Measurements from ENCODE around the gene SLC23A1.

SLC23A1 gene

DNA sequence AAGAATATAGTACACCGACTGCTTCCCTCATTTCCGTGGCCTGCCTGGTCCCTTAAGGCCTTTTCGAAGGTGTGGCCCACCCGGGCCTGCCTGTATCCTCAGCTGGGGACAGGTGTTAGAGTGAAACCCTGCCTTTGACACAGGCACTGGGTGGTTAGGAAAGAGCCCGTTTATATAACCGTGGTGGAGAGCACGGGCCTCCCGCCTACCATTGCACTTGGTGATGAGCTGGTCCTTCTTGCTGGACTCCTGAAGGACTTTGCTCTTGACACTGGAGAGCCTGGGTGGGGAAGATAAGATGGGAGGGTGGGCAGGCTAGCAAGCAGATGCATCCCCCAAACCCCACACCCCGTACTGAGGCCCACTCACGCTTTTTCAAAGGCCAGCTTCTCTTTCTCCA is 18.4 kb upstream of the SLC23A1 start:
- TF ChIP-seq ZNF70 (CRISPR knock-in tag; IDR thresholded peaks at IDR 0.05) (no peak), TCF4 (CRISPR knock-in tag; IDR thresholded peaks at IDR 0.05; ENCODE audit: borderline replicate concordance) (no peak), GLIS3 (CRISPR knock-in tag; IDR thresholded peaks at IDR 0.05) (no peak), OSR1 (CRISPR knock-in tag; IDR thresholded peaks at IDR 0.05) (no peak), ZC3H10 (CRISPR knock-in tag; IDR thresholded peaks at IDR 0.05) (no peak), ESRRG (CRISPR knock-in tag; IDR thresholded peaks at IDR 0.05) (no peak), ARNTL (CRISPR knock-in tag; IDR thresholded peaks at IDR 0.05; ENCODE audit: borderline replicate concordance, low read depth) (no peak), SNAI2 (CRISPR knock-in tag; IDR thresholded peaks at IDR 0.05) (no peak), ZNF565 (CRISPR knock-in tag; conservative IDR thresholded peaks at IDR 0.05; ENCODE audit: low read depth) (no peak), CSDC2 (CRISPR knock-in tag; IDR thresholded peaks at IDR 0.05) (no peak), PPARA (CRISPR knock-in tag; IDR thresholded peaks at IDR 0.05; ENCODE audit: borderline replicate concordance) (no peak), ISL1 (CRISPR knock-in tag; IDR thresholded peaks at IDR 0.05) (no peak), ZFP30 (CRISPR knock-in tag; IDR thresholded peaks at IDR 0.05) (no peak), ZNF8 (CRISPR knock-in tag; IDR thresholded peaks at IDR 0.05) (no peak)
- TF ChIP-seq, protein P1, sequence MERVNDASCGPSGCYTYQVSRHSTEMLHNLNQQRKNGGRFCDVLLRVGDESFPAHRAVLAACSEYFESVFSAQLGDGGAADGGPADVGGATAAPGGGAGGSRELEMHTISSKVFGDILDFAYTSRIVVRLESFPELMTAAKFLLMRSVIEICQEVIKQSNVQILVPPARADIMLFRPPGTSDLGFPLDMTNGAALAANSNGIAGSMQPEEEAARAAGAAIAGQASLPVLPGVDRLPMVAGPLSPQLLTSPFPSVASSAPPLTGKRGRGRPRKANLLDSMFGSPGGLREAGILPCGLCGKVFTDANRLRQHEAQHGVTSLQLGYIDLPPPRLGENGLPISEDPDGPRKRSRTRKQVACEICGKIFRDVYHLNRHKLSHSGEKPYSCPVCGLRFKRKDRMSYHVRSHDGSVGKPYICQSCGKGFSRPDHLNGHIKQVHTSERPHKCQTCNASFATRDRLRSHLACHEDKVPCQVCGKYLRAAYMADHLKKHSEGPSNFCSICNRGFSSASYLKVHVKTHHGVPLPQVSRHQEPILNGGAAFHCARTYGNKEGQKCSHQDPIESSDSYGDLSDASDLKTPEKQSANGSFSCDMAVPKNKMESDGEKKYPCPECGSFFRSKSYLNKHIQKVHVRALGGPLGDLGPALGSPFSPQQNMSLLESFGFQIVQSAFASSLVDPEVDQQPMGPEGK (CRISPR knock-in tag; IDR thresholded peaks at IDR 0.05; ENCODE audit: borderline replicate concordance): no peak
- TF ChIP-seq, protein P2, sequence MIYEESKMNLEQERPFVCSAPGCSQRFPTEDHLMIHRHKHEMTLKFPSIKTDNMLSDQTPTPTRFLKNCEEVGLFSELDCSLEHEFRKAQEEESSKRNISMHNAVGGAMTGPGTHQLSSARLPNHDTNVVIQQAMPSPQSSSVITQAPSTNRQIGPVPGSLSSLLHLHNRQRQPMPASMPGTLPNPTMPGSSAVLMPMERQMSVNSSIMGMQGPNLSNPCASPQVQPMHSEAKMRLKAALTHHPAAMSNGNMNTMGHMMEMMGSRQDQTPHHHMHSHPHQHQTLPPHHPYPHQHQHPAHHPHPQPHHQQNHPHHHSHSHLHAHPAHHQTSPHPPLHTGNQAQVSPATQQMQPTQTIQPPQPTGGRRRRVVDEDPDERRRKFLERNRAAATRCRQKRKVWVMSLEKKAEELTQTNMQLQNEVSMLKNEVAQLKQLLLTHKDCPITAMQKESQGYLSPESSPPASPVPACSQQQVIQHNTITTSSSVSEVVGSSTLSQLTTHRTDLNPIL (CRISPR knock-in tag; IDR thresholded peaks at IDR 0.05; ENCODE audit: low read depth): no peak
- TF ChIP-seq, protein P3, sequence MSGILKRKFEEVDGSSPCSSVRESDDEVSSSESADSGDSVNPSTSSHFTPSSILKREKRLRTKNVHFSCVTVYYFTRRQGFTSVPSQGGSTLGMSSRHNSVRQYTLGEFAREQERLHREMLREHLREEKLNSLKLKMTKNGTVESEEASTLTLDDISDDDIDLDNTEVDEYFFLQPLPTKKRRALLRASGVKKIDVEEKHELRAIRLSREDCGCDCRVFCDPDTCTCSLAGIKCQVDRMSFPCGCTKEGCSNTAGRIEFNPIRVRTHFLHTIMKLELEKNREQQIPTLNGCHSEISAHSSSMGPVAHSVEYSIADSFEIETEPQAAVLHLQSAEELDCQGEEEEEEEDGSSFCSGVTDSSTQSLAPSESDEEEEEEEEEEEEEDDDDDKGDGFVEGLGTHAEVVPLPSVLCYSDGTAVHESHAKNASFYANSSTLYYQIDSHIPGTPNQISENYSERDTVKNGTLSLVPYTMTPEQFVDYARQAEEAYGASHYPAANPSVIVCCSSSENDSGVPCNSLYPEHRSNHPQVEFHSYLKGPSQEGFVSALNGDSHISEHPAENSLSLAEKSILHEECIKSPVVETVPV (CRISPR knock-in tag; IDR thresholded peaks at IDR 0.05): no peak
- TF ChIP-seq, protein P4, sequence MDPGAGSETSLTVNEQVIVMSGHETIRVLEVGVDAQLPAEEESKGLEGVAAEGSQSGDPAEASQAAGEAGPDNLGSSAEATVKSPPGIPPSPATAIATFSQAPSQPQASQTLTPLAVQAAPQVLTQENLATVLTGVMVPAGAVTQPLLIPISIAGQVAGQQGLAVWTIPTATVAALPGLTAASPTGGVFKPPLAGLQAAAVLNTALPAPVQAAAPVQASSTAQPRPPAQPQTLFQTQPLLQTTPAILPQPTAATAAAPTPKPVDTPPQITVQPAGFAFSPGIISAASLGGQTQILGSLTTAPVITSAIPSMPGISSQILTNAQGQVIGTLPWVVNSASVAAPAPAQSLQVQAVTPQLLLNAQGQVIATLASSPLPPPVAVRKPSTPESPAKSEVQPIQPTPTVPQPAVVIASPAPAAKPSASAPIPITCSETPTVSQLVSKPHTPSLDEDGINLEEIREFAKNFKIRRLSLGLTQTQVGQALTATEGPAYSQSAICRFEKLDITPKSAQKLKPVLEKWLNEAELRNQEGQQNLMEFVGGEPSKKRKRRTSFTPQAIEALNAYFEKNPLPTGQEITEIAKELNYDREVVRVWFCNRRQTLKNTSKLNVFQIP (CRISPR knock-in tag; IDR thresholded peaks at IDR 0.05; ENCODE audit: borderline replicate concordance, low read depth): no peak
- ATAC-seq: no peak

DNA sequence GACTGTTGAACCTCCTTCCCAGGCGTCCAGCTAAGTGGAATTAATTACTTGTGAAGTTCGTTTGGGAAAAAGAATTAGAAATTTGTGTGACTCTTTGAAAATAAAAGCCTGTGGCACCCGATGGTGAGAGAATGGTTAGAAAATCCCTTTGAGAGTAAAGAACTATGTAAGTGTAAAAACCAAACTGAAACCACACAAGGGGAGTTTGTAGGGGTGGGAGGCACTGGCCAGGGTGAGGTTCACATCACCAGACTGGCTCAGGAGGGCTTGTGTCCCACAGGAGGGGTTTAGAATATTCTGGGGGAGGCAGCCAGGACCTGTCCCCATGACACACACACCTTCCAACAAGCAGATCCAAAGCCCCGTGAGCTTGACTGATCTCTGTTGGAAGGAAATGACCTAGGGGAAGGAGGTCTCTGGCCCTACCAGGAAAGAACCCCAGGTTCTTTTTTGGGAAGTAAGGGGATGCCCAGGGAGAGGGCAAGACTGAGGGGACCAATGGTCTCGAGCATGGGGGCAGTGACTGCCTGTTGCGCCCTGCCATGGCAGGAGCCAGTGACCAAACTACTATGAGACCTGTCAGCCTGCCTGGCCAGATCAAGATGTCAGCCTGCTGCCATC is 16.5 kb upstream of the SLC23A1 start:
- TF ChIP-seq ZFP3 (CRISPR knock-in tag; IDR thresholded peaks at IDR 0.05) (no peak), RARB (CRISPR knock-in tag; IDR thresholded peaks at IDR 0.05) (no peak), ESRRG (CRISPR knock-in tag; IDR thresholded peaks at IDR 0.05) (no peak), ZNF565 (CRISPR knock-in tag; conservative IDR thresholded peaks at IDR 0.05; ENCODE audit: low read depth) (no peak), GLIS3 (CRISPR knock-in tag; IDR thresholded peaks at IDR 0.05) (no peak), ZNF70 (CRISPR knock-in tag; IDR thresholded peaks at IDR 0.05) (no peak), OSR1 (CRISPR knock-in tag; IDR thresholded peaks at IDR 0.05) (no peak), CSDC2 (CRISPR knock-in tag; IDR thresholded peaks at IDR 0.05) (no peak), ARNTL (CRISPR knock-in tag; IDR thresholded peaks at IDR 0.05; ENCODE audit: borderline replicate concordance, low read depth) (no peak), ZFP30 (CRISPR knock-in tag; IDR thresholded peaks at IDR 0.05) (no peak), SNAI2 (CRISPR knock-in tag; IDR thresholded peaks at IDR 0.05) (no peak)
- TF ChIP-seq, protein P1 (CRISPR knock-in tag; IDR thresholded peaks at IDR 0.05; ENCODE audit: borderline replicate concordance): no peak
- TF ChIP-seq, protein P4 (CRISPR knock-in tag; IDR thresholded peaks at IDR 0.05; ENCODE audit: borderline replicate concordance, low read depth): no peak
- TF ChIP-seq, protein P3 (CRISPR knock-in tag; IDR thresholded peaks at IDR 0.05): no peak
- TF ChIP-seq, protein P5, sequence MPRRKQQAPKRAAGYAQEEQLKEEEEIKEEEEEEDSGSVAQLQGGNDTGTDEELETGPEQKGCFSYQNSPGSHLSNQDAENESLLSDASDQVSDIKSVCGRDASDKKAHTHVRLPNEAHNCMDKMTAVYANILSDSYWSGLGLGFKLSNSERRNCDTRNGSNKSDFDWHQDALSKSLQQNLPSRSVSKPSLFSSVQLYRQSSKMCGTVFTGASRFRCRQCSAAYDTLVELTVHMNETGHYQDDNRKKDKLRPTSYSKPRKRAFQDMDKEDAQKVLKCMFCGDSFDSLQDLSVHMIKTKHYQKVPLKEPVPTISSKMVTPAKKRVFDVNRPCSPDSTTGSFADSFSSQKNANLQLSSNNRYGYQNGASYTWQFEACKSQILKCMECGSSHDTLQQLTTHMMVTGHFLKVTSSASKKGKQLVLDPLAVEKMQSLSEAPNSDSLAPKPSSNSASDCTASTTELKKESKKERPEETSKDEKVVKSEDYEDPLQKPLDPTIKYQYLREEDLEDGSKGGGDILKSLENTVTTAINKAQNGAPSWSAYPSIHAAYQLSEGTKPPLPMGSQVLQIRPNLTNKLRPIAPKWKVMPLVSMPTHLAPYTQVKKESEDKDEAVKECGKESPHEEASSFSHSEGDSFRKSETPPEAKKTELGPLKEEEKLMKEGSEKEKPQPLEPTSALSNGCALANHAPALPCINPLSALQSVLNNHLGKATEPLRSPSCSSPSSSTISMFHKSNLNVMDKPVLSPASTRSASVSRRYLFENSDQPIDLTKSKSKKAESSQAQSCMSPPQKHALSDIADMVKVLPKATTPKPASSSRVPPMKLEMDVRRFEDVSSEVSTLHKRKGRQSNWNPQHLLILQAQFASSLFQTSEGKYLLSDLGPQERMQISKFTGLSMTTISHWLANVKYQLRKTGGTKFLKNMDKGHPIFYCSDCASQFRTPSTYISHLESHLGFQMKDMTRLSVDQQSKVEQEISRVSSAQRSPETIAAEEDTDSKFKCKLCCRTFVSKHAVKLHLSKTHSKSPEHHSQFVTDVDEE (CRISPR knock-in tag; IDR thresholded peaks at IDR 0.05): no peak
- no peak for ATAC-seq
